SJSA1 (cell line): Measurements from ENCODE around the gene CARD16. TPM values are rescaled to one million over a fixed set of nuclear protein-coding genes. Genes with fewer than 3 reads are reported as not detected.

Experiments used
- DNase-seq, 2 experiments: peaks; one replicate each; pipeline ENCODE4 v3.0.0-alpha.2; 2015 to 2020; ENCODE audit warnings: low spot score in 2 of 2, low read depth in 1 of 2
- H3K27ac ChIP-seq: fragments of 250-450 bp; sonication (Bioruptor Pico); 2 replicates; pipeline ENCODE4 v1.5.1; 2020; ENCODE audit warnings: mild to moderate bottlenecking, moderate library complexity
- H3K27me3 ChIP-seq: fragments of 250-450 bp; sonication (Bioruptor Pico); replicated peaks from 2 replicates; pipeline ENCODE4 v1.5.1; 2020; ENCODE audit warnings: mild to moderate bottlenecking, moderate library complexity
- H3K36me3 ChIP-seq: fragments of 250-450 bp; sonication (Bioruptor Pico); 2 replicates; pipeline ENCODE4 v1.5.1; 2020; ENCODE audit warnings: mild to moderate bottlenecking
- H3K4me1 ChIP-seq: fragments of 250-450 bp; sonication (Bioruptor Pico); replicated peaks from 2 replicates; pipeline ENCODE4 v1.6.1; 2021; ENCODE audit warnings: mild to moderate bottlenecking
- H3K4me3 ChIP-seq: fragments of 250-450 bp; sonication (Bioruptor Pico); 2 replicates; pipeline ENCODE4 v1.5.1; 2020; ENCODE audit warnings: mild to moderate bottlenecking
- H3K9me3 ChIP-seq: fragments of 250-450 bp; sonication (Bioruptor Pico); replicated peaks from 2 replicates; pipeline ENCODE4 v1.5.1; 2020; ENCODE audit warnings: mild to moderate bottlenecking
- total RNA-seq: library from RNA; depleted of rRNA; stranded (reverse); fragments of >200 nt; shearing (Covaris generic); gene quantifications from 2 replicates; pipeline ENCODE4 v1.2.3, GENCODE V29; 2014; rRNA removed

CARD16 gene
- total RNA-seq, 1 experiment from 2014 or later: 36.7 TPM

DNA sequence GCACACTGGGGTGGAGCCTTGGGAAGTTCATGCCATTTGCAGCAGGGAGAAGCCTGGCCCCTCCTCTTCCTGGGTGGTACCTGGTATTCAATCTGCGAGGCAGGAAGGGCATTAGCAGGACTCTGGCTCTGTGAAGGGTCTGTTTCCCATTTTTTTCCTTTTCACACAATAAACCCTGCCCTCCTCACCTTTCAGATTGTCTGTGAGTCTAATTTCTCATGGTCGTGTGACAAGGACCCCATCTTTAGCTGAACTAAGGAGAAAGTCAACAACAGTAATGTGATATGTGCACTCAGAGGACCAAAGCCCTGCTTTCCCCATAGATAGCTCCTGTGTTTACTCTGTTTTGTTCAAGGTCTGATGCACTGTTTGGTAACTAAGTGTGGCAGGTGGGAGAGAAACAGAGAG lies 50.1 kb downstream of the CARD16 start:
- Histone ChIP-seq H3K9me3 (no peaks in the 10 kb centered on the region), H3K27me3 (no peaks in the 10 kb centered on the region), H3K27ac (no peak overlapping the region), H3K4me1 (peaks cover 3% of the 10 kb centered on the region; the same call in 1 of the 2 replicates), H3K36me3 (no peaks in the 10 kb centered on the region), H3K4me3 (no peak overlapping the region)
- no peak for DNase-seq

DNA sequence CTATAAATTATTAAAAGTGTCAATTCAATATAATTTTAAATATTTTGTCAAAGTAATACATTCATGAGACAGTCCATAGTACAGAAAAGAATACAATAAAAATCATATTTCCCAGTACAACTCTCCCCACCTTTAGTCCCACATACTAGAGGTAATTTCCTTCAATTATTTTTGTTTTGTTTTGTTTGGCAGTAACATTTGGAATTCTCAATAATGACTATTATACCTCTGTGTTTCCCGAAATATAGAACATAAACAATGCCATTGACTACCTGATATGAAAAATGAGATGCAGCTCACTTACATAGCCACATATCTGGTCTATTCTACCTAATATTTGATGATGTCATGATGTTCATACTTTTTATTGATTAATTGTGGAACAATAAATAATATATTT lies 52.4 kb downstream of the CARD16 start:
- Histone ChIP-seq H3K4me3 (no peak overlapping the region), H3K4me1 (peaks cover under 1% of the 10 kb centered on the region; the same call in 1 of the 2 replicates), H3K27ac (no peak overlapping the region), H3K36me3 (no peaks in the 10 kb centered on the region), H3K27me3 (no peaks in the 10 kb centered on the region), H3K9me3 (no peaks in the 10 kb centered on the region)
- DNase-seq: no peak

DNA sequence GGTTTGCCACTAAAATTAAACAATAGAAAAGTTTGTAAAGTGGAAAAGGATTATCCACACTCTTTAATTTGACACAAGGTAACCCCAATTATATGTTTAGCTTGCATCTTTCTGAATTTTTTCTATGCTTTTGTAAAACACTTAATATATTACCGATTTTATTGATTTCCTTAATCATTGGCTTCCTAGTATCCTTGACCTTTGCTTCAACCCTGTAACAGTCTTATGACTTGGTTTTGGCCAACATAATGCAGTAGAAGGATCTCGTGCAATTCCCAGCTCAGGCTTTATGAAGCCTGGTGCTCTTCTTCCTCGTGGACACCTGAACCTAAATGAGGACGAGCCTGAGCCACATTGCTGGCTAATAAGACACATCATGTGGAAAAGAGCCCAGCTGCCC lies 53.1 kb downstream of the CARD16 start:
- H3K27me3 ChIP-seq: no peaks in the 10 kb centered on the region
- no peak for DNase-seq
- H3K9me3 ChIP-seq: no peaks in the 10 kb centered on the region
- no peak overlapping the region for H3K27ac ChIP-seq
- H3K36me3 ChIP-seq: no peaks in the 10 kb centered on the region
- H3K4me1 ChIP-seq: no peaks in the 10 kb centered on the region
- H3K4me3 ChIP-seq: no peak overlapping the region

Other genes starting within 250 kb of the CARD16 start
- gene CASP12, start 146.9 kb downstream of the CARD16 start, total RNA-seq: not detected in 2 replicates
- gene CASP4, start 76.8 kb downstream of the CARD16 start, total RNA-seq: 75.6 and 91.8 TPM in 2 replicates
- not detected in 2 replicates for gene CASP5, start 22.2 kb downstream of the CARD16 start, total RNA-seq
- gene CASP1, start 10.2 kb downstream of the CARD16 start, total RNA-seq: 3.1 and 4.1 TPM in 2 replicates
- gene CARD18, start 94.4 kb upstream of the CARD16 start, total RNA-seq: not detected in 2 replicates